A549 (cell line): ENCODE data around the gene ADA. TPM values are rescaled to one million over a fixed set of nuclear protein-coding genes. Genes with fewer than 3 reads are reported as not detected.

Source experiments
- ATAC-seq, 2 experiments: fragments of 200-7000 bp in 1 of 2; fragments of >200 bp in 1 of 2; cut with Nextera tagmentation in 1 of 2; cut with Tn5 transposase in 1 of 2; 3 replicates each; pipeline versions ENCODE4 v1.8.0 to v1.9.1; 2018 to 2020; ENCODE audit warnings: mild to moderate bottlenecking in 1 of 2, moderate library complexity in 1 of 2
- CTCF ChIA-PET: fragments of 300-600 bp; sonication (Branson Sonifier 250); formaldehyde crosslinking; extraction: SDS; loops from one replicate; lab custom pipeline; 2021; ENCODE audit warnings: antibody characterized with exemption, inconsistent platforms; lab: Yijun Ruan, JAX
- POLR2A ChIA-PET: fragments of 350-600 bp; formaldehyde crosslinking; extraction: SDS; loops from one replicate; lab custom pipeline; 2021; ENCODE audit warnings: antibody characterized with exemption, inconsistent platforms; lab: Yijun Ruan, JAX
- DNase-seq, 2 experiments: peaks; one replicate each; pipeline versions ENCODE4 v3.0.0 to v3.0.0-alpha.2; 2011 to 2016; ENCODE audit warnings: low read depth in 1 of 2, low spot score in 1 of 2
- FAIRE-seq: peaks from 2 replicates; lab custom pipeline; 2011; peaks lifted over from hg19 to GRCh38; lab: Jason Lieb, UNC
- H3K27ac ChIP-seq, 2 experiments: fragments of >200 bp; sonication (Bioruptor Twin); formaldehyde crosslinking; 3 replicates each; pipeline ENCODE4 v1.5.1; 2016 to 2017
- H3K4me1 ChIP-seq: fragments of >200 bp; sonication (Bioruptor Twin); formaldehyde crosslinking; 3 replicates; pipeline ENCODE4 v1.6.1; 2016
- H3K4me2 ChIP-seq: fragments of >200 bp; sonication (Bioruptor Twin); formaldehyde crosslinking; 3 replicates; pipeline ENCODE4 v1.6.1; 2016
- H3K4me3 ChIP-seq: fragments of >200 bp; sonication (Bioruptor Twin); formaldehyde crosslinking; 3 replicates; pipeline ENCODE4 v1.5.1; 2016
- H3K9me3 ChIP-seq: fragments of >200 bp; sonication (Bioruptor Twin); formaldehyde crosslinking; 3 replicates; pipeline ENCODE4 v1.6.1; 2016
- CBX8 ChIP-seq: fragments of 200-600 bp; sonication (generic); IDR thresholded peaks from 2 replicates; pipeline ENCODE4 v1.6.1; 2016
- EHF ChIP-seq: fragments of 250-450 bp; sonication (Bioruptor Pico); IDR thresholded peaks from 2 replicates; pipeline ENCODE4 v1.5.0; 2020; ENCODE audit warnings: mild to moderate bottlenecking
- ESRRA ChIP-seq: fragments of 150-350 bp; IDR thresholded peaks from 2 replicates; pipeline ENCODE4 v1.6.1; 2014; ENCODE audit warnings: mild to moderate bottlenecking, low read length, borderline replicate concordance
- FOXS1 ChIP-seq: fragments of 250-450 bp; sonication (Bioruptor Pico); IDR thresholded peaks from 2 replicates; pipeline ENCODE4 v1.5.0; 2020; ENCODE audit warnings: mild to moderate bottlenecking, moderate library complexity
- GATA3 ChIP-seq: IDR thresholded peaks from 2 replicates; pipeline ENCODE4 v1.6.1; 2012; ENCODE audit warnings: borderline replicate concordance
- HDAC2 ChIP-seq: fragments of 200-600 bp; sonication (generic); IDR thresholded peaks from 2 replicates; pipeline ENCODE4 v1.6.1; 2016
- HOXA7 ChIP-seq: fragments of 250-450 bp; sonication (Bioruptor Pico); IDR thresholded peaks from 2 replicates; pipeline ENCODE4 v1.5.0; 2020; ENCODE audit warnings: mild to moderate bottlenecking, moderate library complexity
- JUN ChIP-seq, 2 experiments: fragments of >200 bp; sonication (Bioruptor Twin); formaldehyde crosslinking; IDR thresholded peaks; 2 replicates in 1 of 2; 3 replicates in 1 of 2; pipeline ENCODE4 v1.6.1; 2016 to 2017
- NR3C1 ChIP-seq: fragments of >200 bp; sonication (Bioruptor Twin); formaldehyde crosslinking; IDR thresholded peaks from 3 replicates; pipeline ENCODE4 v1.6.1; 2017
- PHF8 ChIP-seq: fragments of 200-600 bp; sonication (generic); IDR thresholded peaks from 2 replicates; pipeline ENCODE4 v1.6.1; 2016; ENCODE audit warnings: low read depth, mild to moderate bottlenecking, antibody characterized with exemption, moderate library complexity, borderline replicate concordance
- RCOR1 ChIP-seq: fragments of 150-350 bp; IDR thresholded peaks from 2 replicates; pipeline ENCODE4 v1.6.1; 2014; ENCODE audit warnings: antibody characterized with exemption, low read length, low read depth
- RNF2 ChIP-seq: fragments of 200-600 bp; sonication (generic); IDR thresholded peaks from 2 replicates; pipeline ENCODE4 v1.6.1; 2016; ENCODE audit warnings: low read depth, mild to moderate bottlenecking, antibody characterized with exemption, moderate library complexity, borderline replicate concordance
- SMC3 ChIP-seq: fragments of >200 bp; sonication (Bioruptor Twin); formaldehyde crosslinking; IDR thresholded peaks from 3 replicates; pipeline ENCODE4 v1.6.1; 2018; ENCODE audit warnings: inconsistent platforms
- SREBF2 ChIP-seq: fragments of 450-650 bp; IDR thresholded peaks from 2 replicates; pipeline ENCODE4 v1.6.1; 2014; ENCODE audit warnings: mild to moderate bottlenecking, moderate library complexity
- ZSCAN20 ChIP-seq: fragments of 250-450 bp; sonication (Bioruptor Pico); IDR thresholded peaks from 2 replicates; pipeline ENCODE4 v1.8.0; 2022; ENCODE audit warnings: mild to moderate bottlenecking, moderate library complexity
- WGBS: methylation state at CpG from one replicate; pipeline ENCODE4 v1.1.6; 2017; ENCODE audit errors: missing lambda C conversion rate; 5-methylcytosine and 5-hydroxymethylcytosine counted together
- polyA plus RNA-seq, 4 experiments: library from polyadenylated mRNA; depleted of rRNA in 3 of 4; stranded (reverse); fragments of >200 nt; fragmentation: RNase III in 1 of 4; extraction: RNeasy Plus Mini Kit Qiagen cat#74134 plus additional on column Dnase treatment in 1 of 4; gene quantifications; 2 replicates in 3 of 4; 3 replicates in 1 of 4; pipeline ENCODE4 v1.2.3, GENCODE V29; 2011 to 2017
- TF ChIP-seq, protein P1 (sequence below): fragments of 250-450 bp; sonication (Bioruptor Pico); IDR thresholded peaks from 2 replicates; pipeline ENCODE4 v1.5.0; 2021; ENCODE audit warnings: mild to moderate bottlenecking, moderate library complexity, borderline replicate concordance
- TF ChIP-seq, protein P2 (sequence below): fragments of 200-600 bp; sonication (generic); IDR thresholded peaks from 2 replicates; pipeline ENCODE4 v1.6.1; 2016; ENCODE audit warnings: antibody characterized with exemption, mild to moderate bottlenecking, moderate library complexity
- TF ChIP-seq, protein P3 (sequence below): fragments of >200 bp; sonication (Bioruptor Twin); formaldehyde crosslinking; IDR thresholded peaks from 3 replicates; pipeline ENCODE4 v1.5.1; 2016
- TF ChIP-seq, protein P4 (sequence below): IDR thresholded peaks from 2 replicates; pipeline ENCODE4 v1.6.1; 2012

Gene ADA
- polyA plus RNA-seq, 2 of the 4 experiments (the other 2 are of a cell fraction) = 34.5 to 48.1 TPM

DNA sequence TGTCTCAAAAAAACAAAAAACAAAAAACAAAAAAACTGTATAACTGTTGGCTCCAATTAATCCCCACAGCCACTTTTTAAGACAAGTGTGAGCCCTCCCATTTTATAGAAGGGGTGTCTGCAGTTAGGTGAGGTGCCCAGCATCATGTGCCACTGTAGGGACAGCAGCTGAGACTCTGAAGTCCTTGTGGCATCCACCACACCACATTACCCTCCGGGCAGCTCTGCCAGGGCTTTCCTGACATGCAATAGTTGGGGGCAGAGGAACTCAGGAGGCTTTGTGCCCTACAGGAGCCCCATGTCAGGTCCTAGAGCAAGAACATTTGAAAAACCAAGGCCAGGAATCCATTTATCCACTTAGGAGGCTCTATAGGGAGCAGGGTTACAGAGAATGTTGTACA lies 51.8 kb downstream of the ADA start:
- Histone ChIP-seq H3K4me2 (no peak overlapping the region), H3K4me3 (no peak overlapping the region), H3K27ac (no peak overlapping the region), H3K4me1 (peaks cover 28% of the 10 kb centered on the region), H3K9me3 (no peaks in the 10 kb centered on the region)
- TF ChIP-seq JUN (IDR thresholded peaks at IDR 0.05) = no peak
- no peak for TF ChIP-seq GATA3
- TF ChIP-seq RNF2 = no peak
- POLR2A ChIA-PET = no interaction called here
- WGBS = 88% methylated on average over 1 of the region's 1 CpG
- no peak for FAIRE-seq
- CTCF ChIA-PET = interaction anchor here (4.0 kb wide), 1 partner anchor 10 kb away, joined by 27 read pairs; no protein-coding TSS in a partner anchor
- DNase-seq = no peak
- ATAC-seq = no peak

DNA sequence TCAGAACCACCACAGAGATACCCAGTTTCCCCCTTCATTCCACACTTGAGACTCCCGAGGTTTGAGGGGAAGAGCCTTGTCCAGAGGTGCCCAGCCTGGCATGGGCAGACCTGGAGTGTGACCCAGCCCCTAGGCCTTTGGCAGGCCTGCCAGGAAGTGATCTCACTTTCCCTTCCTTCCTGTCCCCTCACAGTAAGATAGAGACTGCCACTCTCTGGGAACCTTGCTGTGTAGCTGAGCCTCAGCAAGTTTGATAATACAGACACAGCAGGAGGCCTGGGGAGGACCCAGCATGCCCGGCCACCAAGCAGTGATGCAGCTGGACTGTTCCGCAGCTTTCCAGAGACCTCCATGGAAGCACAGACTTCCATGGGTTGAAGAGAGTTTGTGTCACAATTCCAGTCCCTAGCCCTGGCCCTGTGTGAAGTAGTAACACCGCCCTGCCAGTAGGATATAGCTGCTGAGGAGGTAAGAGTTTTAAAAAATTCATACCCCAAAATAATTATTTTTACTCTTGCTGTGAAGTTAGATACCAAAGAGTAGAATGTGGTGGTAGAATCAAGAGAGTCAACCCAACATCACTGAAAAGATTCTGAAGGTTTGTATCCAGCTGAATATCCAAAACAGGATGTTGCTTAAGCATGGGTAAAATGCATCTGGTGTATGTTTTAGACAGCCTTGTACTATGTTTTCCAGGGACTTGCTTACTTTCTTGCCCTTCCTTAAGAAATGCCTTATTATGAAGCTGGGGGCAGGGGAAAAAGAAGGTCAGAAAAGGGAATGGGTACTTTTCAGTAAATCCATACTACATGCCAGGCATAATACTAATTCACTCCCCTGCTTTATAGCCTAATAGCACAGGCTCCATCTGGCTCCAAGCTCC lies 52.8 kb downstream of the ADA start:
- no peaks in the 10 kb centered on the region for H3K9me3 ChIP-seq
- DNase-seq (no peak), FAIRE-seq (no peak), ATAC-seq (peak in 1 of 2 experiments; percentile 49; a peak in 1 of 6 replicates)
- H3K4me3 ChIP-seq = no peak overlapping the region
- no peak overlapping the region for H3K4me2 ChIP-seq
- 85% methylated on average over 4 of the region's 4 CpGs for WGBS
- H3K4me1 ChIP-seq = peaks cover 39% of the 10 kb centered on the region
- ChIA-PET CTCF (interaction anchor here (0.6 to 4.0 kb wide), 8 partner anchors 9 to 284 kb away, joined by 3 to 27 read pairs (median 4); no protein-coding TSS in a partner anchor), POLR2A (interaction anchor here (1.4 kb wide), 1 partner anchor 11 kb away, joined by 3 read pairs; no protein-coding TSS in a partner anchor)
- TF ChIP-seq CBX8 (no peak), FOXS1 (no peak), HDAC2 (no peak), NR3C1 (no peak), ZSCAN20 (no peak), EHF (CRISPR knock-in tag) (no peak)
- TF ChIP-seq, protein P1, sequence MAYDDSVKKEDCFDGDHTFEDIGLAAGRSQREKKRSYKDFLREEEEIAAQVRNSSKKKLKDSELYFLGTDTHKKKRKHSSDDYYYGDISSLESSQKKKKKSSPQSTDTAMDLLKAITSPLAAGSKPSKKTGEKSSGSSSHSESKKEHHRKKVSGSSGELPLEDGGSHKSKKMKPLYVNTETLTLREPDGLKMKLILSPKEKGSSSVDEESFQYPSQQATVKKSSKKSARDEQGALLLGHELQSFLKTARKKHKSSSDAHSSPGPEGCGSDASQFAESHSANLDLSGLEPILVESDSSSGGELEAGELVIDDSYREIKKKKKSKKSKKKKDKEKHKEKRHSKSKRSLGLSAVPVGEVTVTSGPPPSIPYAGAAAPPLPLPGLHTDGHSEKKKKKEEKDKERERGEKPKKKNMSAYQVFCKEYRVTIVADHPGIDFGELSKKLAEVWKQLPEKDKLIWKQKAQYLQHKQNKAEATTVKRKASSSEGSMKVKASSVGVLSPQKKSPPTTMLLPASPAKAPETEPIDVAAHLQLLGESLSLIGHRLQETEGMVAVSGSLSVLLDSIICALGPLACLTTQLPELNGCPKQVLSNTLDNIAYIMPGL (CRISPR knock-in tag) = no peak
- TF ChIP-seq, protein P2, sequence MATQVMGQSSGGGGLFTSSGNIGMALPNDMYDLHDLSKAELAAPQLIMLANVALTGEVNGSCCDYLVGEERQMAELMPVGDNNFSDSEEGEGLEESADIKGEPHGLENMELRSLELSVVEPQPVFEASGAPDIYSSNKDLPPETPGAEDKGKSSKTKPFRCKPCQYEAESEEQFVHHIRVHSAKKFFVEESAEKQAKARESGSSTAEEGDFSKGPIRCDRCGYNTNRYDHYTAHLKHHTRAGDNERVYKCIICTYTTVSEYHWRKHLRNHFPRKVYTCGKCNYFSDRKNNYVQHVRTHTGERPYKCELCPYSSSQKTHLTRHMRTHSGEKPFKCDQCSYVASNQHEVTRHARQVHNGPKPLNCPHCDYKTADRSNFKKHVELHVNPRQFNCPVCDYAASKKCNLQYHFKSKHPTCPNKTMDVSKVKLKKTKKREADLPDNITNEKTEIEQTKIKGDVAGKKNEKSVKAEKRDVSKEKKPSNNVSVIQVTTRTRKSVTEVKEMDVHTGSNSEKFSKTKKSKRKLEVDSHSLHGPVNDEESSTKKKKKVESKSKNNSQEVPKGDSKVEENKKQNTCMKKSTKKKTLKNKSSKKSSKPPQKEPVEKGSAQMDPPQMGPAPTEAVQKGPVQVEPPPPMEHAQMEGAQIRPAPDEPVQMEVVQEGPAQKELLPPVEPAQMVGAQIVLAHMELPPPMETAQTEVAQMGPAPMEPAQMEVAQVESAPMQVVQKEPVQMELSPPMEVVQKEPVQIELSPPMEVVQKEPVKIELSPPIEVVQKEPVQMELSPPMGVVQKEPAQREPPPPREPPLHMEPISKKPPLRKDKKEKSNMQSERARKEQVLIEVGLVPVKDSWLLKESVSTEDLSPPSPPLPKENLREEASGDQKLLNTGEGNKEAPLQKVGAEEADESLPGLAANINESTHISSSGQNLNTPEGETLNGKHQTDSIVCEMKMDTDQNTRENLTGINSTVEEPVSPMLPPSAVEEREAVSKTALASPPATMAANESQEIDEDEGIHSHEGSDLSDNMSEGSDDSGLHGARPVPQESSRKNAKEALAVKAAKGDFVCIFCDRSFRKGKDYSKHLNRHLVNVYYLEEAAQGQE = no peak
- H3K27ac ChIP-seq = peak overlapping the region in 1 of 2 experiments; percentile 8; a peak in 1 of 6 replicates

DNA sequence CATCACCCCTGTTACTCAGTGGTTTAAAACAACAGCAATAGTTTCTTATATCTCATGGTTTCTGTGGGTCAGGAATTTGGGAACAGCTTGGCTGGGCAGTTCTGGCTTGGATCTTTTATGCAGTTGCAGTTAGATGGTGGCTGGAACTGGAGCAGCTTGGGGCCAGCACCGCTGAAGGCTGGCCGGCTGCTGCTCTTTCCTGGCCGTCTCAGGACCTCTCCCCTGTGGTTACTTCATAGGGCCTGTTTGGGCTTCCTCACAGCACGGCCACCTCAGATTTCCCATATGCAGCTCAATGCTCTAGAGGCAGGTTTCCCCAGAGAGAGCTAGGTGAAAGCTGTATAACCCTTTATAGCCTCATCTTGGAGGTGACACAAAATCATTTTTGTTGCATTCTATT lies 53.6 kb downstream of the ADA start:
- ATAC-seq = no peak
- Histone ChIP-seq H3K4me1 (peaks cover 40% of the 10 kb centered on the region), H3K4me3 (no peak overlapping the region), H3K27ac (0 out of 6 replicates have a peak overlapping the region, but pooled peaks of 1 of the 2 experiments have one; percentile 14), H3K4me2 (no peak overlapping the region), H3K9me3 (no peaks in the 10 kb centered on the region)
- DNase-seq = no peak
- WGBS = 86% methylated on average over 4 of the region's 4 CpGs
- ChIA-PET POLR2A (interaction anchor here (1.4 kb wide), 1 partner anchor 11 kb away, joined by 3 read pairs; no protein-coding TSS in a partner anchor), CTCF (interaction anchor here (0.6 to 4.0 kb wide), 9 partner anchors 9 to 283 kb away, joined by 3 to 27 read pairs (median 4); no protein-coding TSS in a partner anchor)
- FAIRE-seq = no peak
- TF ChIP-seq, protein P3, sequence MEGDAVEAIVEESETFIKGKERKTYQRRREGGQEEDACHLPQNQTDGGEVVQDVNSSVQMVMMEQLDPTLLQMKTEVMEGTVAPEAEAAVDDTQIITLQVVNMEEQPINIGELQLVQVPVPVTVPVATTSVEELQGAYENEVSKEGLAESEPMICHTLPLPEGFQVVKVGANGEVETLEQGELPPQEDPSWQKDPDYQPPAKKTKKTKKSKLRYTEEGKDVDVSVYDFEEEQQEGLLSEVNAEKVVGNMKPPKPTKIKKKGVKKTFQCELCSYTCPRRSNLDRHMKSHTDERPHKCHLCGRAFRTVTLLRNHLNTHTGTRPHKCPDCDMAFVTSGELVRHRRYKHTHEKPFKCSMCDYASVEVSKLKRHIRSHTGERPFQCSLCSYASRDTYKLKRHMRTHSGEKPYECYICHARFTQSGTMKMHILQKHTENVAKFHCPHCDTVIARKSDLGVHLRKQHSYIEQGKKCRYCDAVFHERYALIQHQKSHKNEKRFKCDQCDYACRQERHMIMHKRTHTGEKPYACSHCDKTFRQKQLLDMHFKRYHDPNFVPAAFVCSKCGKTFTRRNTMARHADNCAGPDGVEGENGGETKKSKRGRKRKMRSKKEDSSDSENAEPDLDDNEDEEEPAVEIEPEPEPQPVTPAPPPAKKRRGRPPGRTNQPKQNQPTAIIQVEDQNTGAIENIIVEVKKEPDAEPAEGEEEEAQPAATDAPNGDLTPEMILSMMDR = no peak
- TF ChIP-seq SREBF2 (no peak), PHF8 (no peak), HOXA7 (CRISPR knock-in tag) (no peak), EHF (CRISPR knock-in tag) (no peak), CBX8 (no peak), ESRRA (no peak), RCOR1 (no peak), SMC3 (no peak)
- TF ChIP-seq, protein P2 = no peak
- TF ChIP-seq, protein P4, sequence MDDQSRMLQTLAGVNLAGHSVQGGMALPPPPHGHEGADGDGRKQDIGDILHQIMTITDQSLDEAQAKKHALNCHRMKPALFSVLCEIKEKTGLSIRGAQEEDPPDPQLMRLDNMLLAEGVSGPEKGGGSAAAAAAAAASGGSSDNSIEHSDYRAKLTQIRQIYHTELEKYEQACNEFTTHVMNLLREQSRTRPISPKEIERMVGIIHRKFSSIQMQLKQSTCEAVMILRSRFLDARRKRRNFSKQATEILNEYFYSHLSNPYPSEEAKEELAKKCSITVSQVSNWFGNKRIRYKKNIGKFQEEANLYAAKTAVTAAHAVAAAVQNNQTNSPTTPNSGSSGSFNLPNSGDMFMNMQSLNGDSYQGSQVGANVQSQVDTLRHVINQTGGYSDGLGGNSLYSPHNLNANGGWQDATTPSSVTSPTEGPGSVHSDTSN = no peak
